Measurements from ENCODE around the gene ACSF2. TPM values are rescaled to one million over a fixed set of nuclear protein-coding genes. Genes with fewer than 3 reads are reported as not detected.

The ACSF2 gene
- total RNA-seq, 3 donors from 2014 or later (not counting 1 experiment from before 2014, with no cell fraction given): 24.2 to 40.6 (median 25.8) TPM

DNA sequence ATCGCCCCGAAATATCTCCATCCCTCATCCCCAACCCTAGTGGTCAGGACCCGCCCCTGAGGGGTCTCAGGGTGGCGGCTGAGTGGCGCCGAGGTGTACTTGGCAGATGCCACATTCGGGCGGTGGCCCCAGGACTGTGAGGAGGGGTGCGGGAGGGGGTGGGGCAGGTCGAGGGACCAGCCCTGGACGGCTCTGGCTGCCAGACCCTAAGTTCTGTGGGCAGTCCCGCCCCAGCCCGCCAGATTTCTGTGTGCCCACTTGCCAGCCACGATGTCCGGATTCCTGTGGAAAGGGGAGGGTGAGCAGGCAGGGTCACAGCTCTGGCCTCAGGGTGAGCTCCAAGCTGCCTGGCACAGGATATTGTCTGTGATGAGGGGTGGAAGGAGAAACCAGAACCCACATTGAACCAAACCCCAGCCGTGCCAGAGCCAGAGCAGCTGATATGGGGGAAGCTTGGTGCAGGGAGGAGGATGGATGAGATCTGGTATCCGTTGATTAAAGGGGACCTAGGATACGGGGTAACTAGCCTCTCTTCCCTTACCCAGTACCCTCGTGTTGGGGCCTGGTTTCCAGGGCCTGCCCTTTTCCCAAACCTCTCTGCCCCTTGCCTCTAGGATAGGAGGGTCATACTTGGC, 43.8 kb downstream of the ACSF2 start:
- TF ChIP-seq, protein P1, sequence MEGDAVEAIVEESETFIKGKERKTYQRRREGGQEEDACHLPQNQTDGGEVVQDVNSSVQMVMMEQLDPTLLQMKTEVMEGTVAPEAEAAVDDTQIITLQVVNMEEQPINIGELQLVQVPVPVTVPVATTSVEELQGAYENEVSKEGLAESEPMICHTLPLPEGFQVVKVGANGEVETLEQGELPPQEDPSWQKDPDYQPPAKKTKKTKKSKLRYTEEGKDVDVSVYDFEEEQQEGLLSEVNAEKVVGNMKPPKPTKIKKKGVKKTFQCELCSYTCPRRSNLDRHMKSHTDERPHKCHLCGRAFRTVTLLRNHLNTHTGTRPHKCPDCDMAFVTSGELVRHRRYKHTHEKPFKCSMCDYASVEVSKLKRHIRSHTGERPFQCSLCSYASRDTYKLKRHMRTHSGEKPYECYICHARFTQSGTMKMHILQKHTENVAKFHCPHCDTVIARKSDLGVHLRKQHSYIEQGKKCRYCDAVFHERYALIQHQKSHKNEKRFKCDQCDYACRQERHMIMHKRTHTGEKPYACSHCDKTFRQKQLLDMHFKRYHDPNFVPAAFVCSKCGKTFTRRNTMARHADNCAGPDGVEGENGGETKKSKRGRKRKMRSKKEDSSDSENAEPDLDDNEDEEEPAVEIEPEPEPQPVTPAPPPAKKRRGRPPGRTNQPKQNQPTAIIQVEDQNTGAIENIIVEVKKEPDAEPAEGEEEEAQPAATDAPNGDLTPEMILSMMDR (IDR thresholded peaks at IDR 0.05): no peak
- intact Hi-C loops (cut with micrococcal nuclease): no loop called here
- DNase-seq: no peak

DNA sequence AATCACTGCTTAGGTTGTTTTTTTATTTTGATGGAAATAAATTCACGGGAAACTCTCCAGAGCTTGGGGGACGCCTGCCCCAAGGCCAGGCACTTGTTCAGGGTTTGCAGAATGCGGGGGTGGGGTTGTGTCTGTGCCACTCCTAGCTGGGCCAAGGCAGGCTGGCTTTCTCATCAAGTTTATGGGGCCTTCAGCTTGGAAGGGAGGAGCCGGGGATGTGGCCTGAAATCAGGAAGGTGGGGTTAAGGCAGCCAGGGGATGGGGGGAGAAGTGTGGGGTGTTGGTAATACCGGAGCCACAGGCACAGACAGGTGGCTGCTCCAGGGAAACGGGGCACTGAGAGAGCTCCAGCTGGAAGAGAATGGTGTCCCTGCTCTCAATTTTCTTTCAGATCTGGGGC, 44.4 kb downstream of the ACSF2 start:
- H3K4me1 ChIP-seq (ENCODE audit: control insufficient read depth, insufficient read depth, low read length): peaks cover 29% of the 10 kb centered on the region
- TF ChIP-seq, protein P1 (IDR thresholded peaks at IDR 0.05): no peak
- no peaks in the 10 kb centered on the region for H3K9me3 ChIP-seq (ENCODE audit: control insufficient read depth, insufficient read depth, low read length)
- Mint-ChIP-seq H3K4me1 (peaks cover 5 to 12% of the 10 kb centered on the region in 2 donors), H3K36me3 (no peaks in the 10 kb centered on the region), H3K9me3 (no peaks in the 10 kb centered on the region), H3K27ac (no peak overlapping the region), H3K27me3 (ENCODE audit: low read depth in 2 of 2) (peaks cover 13 to 14% of the 10 kb centered on the region in 2 donors), H3K4me3 (no peak overlapping the region)
- no peaks in the 10 kb centered on the region for H3K36me3 ChIP-seq (ENCODE audit: control insufficient read depth, insufficient read depth, low read length)
- H3K4me3 ChIP-seq (ENCODE audit: low read length): no peak overlapping the region
- H3K27me3 ChIP-seq (ENCODE audit: control insufficient read depth, insufficient read depth, low read length): peaks cover 11% of the 10 kb centered on the region
- no peak overlapping the region for H3K27ac ChIP-seq (ENCODE audit: low read length)
- ATAC-seq (no peak), DNase-seq (no peak)
- intact Hi-C loops (cut with micrococcal nuclease): no loop called here
- 90% methylated on average over 6 of the region's 6 CpGs for WGBS (ENCODE audit: insufficient coverage)

More for the DNA sequence above, 43.8 kb downstream of the ACSF2 start:
- H3K4me3 Mint-ChIP-seq: no peak overlapping the region
- H3K9me3 ChIP-seq (ENCODE audit: control insufficient read depth, insufficient read depth, low read length): no peaks in the 10 kb centered on the region
- H3K4me3 ChIP-seq (ENCODE audit: low read length): no peak overlapping the region
- ATAC-seq: no peak
- H3K4me1 Mint-ChIP-seq: peaks cover 5 to 12% of the 10 kb centered on the region in 2 donors
- H3K27me3 ChIP-seq (ENCODE audit: control insufficient read depth, insufficient read depth, low read length): peaks cover 11% of the 10 kb centered on the region
- no peak overlapping the region for H3K27ac Mint-ChIP-seq
- H3K4me1 ChIP-seq (ENCODE audit: control insufficient read depth, insufficient read depth, low read length): peaks cover 29% of the 10 kb centered on the region
- WGBS (ENCODE audit: insufficient coverage): 63% methylated on average over 18 of the region's 19 CpGs
- H3K27me3 Mint-ChIP-seq (ENCODE audit: low read depth in 2 of 2): peaks cover 13 to 14% of the 10 kb centered on the region in 2 donors
- no peaks in the 10 kb centered on the region for H3K9me3 Mint-ChIP-seq
- no peak overlapping the region for H3K27ac ChIP-seq (ENCODE audit: low read length)
- H3K36me3 ChIP-seq (ENCODE audit: control insufficient read depth, insufficient read depth, low read length): no peaks in the 10 kb centered on the region
- no peaks in the 10 kb centered on the region for H3K36me3 Mint-ChIP-seq

DNA sequence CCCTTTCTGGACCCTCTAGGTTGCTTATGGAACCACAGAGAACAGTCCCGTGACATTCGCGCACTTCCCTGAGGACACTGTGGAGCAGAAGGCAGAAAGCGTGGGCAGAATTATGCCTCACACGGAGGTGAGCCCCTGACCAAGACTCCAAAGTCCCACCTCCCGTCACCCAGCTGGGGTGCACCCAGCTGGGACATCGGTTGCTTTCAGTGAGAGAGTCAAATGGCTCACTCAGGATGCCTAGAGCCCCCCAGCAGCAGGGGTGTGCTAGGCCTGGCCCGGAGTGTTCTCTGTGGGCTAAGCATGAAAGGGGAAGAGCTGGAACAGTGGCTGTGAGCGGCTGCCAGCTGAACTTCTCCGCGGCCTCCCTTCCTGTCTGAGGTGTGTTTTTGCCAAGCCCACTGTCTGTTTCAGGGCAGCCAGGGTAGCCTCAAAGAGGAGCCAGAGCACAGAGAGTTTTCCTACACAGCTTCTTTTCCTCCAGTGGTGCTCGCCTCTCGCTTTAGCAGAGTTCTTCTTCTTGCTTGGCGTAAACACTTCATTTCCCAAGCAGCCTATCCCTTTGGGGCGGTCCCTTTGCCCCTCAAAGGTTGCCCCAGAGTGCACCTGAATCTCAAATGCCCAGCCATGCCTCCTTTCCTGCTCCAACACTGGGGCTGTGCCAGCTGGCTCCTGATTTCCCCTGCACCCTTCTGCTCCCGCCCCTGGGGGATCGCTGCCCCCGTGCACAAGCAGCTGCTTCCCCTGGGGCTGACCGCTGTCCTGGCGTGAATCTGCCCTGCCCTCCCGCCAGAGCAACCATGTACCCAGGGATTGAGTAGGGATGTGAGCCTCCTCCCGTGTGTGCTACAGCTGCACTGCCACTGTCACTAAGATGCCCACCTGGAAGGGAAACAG, 45.2 kb downstream of the ACSF2 start:
- Mint-ChIP-seq H3K9me3 (no peaks in the 10 kb centered on the region), H3K36me3 (no peaks in the 10 kb centered on the region), H3K27me3 (ENCODE audit: low read depth in 2 of 2) (peaks cover 13 to 16% of the 10 kb centered on the region in 2 donors), H3K27ac (no peak overlapping the region), H3K4me3 (no peak overlapping the region), H3K4me1 (peaks cover 5 to 12% of the 10 kb centered on the region in 2 donors)
- Histone ChIP-seq H3K27ac (ENCODE audit: low read length) (no peak overlapping the region), H3K27me3 (ENCODE audit: control insufficient read depth, insufficient read depth, low read length) (peaks cover 11% of the 10 kb centered on the region), H3K36me3 (ENCODE audit: control insufficient read depth, insufficient read depth, low read length) (no peaks in the 10 kb centered on the region), H3K4me3 (ENCODE audit: low read length) (no peak overlapping the region), H3K9me3 (ENCODE audit: control insufficient read depth, insufficient read depth, low read length) (no peaks in the 10 kb centered on the region), H3K4me1 (ENCODE audit: control insufficient read depth, insufficient read depth, low read length) (peaks cover 28% of the 10 kb centered on the region)
- TF ChIP-seq, protein P1 (IDR thresholded peaks at IDR 0.05): no peak
- ATAC-seq: no peak
- intact Hi-C loops (cut with micrococcal nuclease): no loop called here
- WGBS (ENCODE audit: insufficient coverage): 63% methylated on average over 22 of the region's 22 CpGs
- DNase-seq: no peak

Measured in natural killer cell (primary cell).